Suppressor macrophage treated with lipopolysaccharide for 4 hours (primary cell): ENCODE results near the gene HOXB7.

Experiments used
- DNase-seq: peaks from one replicate; pipeline ENCODE4 v3.0.0-alpha.2; 2020

HOXB7 gene

DNA sequence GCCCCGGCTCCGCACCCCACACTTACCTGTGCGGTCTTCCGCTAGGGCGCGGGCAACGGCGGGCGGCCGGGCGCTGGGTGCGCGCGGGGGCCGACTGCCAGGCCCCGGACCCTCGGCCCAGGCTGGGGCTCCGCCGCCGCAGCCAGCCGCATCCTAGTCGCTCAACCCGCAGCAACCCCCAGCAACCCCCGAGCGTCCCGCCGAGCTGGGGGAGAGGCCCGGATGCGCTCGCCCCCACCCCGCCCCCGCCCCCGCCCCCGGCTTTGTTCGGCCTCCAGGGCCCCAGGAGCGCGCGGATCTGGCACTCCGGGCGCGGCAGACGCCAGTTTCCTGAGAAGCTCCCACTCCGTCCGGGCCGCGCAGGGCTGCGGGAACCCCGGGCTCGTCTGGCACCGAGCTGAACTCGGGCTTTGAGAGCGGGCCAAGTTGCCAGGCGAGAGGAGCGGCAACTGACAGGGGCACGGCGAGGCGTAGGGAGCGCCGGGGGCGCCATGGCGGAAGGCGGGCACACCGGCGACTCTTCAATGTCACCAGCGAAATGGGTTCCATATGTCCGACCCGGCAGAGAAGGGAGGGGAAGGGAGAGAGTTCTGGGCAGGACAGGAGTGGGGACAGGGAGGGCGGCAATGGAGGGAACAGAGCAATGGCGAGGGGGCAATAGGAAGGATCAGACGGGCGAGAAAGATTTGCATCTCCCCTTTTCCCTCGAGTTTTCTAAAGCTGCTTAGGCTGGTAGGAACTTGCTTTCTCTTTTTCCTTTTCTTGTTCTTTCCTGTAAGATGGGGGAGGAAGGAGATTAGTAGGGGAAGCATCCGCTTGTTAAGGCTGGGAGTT is 46.4 kb downstream of the HOXB7 start:
- no peak for DNase-seq

GRCh38 chr17:48563867-48564187 is 47.0 kb downstream of the HOXB7 start:
- no peak for DNase-seq

DNA sequence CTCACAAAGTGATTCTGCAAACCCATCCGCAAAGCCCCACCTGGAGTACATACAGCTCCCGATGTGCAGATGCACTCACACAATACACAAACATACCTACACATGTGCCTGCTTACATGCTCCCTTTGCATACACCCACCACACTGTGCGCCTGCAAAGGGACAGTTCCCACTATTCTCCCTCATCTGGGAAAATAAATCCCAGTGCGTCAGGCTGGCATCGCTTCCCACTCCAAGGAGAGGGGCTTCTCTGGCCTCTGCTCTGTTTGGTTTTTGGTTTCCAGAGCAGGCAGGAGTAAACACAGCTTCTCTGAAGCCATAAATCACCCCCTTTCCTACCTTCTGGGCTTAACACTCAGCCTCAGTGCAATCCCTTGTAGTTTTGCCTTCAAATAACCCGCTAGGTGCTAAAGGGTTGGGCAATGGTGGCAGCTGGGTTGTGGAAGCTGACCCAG is 47.4 kb downstream of the HOXB7 start:
- DNase-seq: no peak

- no peak for DNase-seq
Observed at GRCh38 chr17:48562934-48563333, 47.9 kb downstream of the HOXB7 start.

DNA sequence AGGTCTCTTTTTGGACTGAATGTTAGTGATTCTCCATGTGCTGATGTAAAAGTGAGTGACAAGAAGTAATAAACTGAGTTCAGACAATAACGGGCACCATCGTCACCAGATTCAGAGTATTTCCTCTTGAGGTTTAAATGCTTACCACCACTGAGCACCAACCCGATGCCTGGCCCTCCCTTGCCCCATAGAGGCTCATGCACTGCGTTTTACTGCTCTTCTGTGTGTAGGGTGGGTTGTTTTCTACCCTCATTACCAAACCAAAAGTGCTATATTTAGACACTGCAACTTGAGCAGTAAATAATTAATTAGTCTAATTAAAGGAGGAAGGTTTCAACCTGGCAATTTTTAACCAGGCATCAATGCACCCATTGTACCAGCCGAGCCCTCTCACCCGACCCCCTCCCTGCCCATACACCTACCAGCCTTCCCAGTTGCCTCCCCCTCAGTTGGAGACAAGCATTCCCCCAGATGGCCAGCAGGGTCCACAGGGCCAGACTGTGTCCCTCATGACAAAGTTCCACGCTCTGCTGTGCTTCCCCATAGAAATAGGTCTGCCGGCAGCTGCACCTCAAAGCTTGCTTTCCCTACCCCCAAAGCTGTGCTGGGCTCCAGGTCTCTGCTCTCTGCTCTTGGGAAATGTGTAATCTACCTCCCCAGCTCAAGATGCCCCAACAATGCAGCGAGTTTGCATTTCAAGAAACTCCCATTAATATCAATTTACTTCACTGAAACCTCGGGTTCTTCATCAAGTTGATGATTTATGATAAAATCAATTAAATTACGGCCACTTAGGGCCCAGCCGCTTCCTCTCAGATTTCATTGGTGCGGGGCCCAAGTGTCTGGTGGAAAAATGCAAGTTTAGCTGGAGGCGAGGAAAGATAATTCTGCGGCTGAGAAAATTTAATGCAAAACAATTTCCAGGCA is 48.7 kb downstream of the HOXB7 start:
- DNase-seq: no peak

- DNase-seq: no peak
Observed at GRCh38 chr17:48559840-48560817, 50.7 kb downstream of the HOXB7 start.

DNA sequence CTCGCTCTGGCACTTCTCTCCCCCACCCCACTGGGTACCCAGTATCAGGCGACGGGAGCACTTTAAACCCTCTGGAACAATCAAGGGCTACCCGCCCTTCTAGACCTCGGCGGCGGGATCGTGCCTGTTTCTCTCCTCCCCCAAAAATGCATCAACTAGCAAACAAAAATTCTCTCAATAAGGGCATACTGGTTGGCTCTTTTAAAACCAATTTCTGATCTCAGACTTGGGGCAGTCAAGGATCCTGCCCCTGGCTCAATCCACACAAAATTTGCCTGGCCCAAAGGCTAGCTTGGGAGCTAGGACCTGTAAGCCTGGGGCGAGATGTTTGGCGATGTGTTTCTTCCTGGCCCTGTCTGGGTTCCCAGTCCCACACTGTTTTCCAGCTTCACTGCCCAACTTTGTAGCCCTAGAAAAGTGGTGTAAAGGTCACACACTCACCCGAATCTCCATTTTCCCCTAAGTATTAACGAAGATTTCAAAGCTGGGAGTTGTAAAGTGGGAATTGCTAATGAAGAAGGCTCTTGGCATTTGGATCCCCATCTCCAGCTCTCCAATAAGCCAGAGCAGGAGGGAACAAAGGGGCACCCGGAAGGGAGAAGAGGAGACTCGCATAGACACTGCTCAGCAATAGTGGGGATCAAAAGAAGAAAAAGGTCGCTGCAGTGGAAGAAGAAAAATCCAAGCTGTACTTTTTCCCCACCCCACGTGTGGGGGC is 51.5 kb downstream of the HOXB7 start:
- no peak for DNase-seq

DNA sequence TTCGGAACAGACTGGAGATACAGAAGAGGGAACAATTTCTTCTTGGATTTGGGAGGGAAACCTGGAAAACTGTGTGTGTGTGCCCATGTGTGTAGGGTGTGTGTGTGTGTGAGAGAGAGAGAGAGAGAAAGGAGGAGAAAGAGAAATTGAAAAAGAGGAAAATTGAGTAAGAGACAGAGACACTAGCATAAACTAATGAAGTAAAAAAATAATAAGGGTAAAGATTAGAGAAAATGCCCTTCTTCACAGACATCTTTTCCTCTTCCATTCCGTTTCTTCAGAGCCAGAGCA is 52.0 kb downstream of the HOXB7 start:
- no peak for DNase-seq

DNA sequence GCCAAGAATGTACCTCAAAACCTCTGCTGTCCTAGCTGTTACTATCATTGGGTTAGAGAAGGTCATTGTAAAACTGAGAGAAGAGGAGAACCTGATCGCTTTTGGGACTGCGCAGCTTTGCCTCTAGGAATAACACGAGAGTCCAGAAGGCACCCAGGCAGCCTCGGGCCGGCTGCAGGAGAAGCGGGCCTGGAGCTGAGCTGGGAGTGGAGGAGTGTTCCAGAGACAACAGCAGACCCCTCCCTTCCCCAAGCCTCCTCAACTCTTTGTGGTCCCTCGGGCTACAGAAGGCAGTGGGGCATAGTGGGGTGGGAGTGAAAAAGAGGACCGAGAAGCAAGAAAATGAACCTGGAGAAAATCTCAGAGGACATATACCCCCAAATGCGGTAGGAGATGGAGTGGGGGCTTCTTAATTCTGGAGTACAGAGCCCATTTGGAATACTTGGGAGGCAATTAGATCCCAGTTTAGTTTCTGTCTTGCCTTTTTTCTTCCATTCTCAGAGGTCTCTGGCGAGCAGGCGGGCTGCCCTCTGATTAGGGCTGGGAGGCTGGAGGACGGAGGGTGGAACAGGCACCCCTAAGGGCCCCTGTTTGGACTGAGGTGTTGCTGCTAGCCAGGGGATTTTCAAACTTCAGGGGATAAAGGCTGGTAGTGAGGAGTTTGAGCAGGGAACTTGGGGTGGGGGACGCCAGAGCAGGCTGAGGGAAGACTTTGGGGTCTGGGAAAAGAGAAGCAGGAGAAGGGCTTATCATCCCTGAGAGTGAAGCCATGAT is 52.6 kb downstream of the HOXB7 start:
- no peak for DNase-seq
